Testis (tissue), 3 donors: Measurements from ENCODE around the gene CSF1R. TPM values are rescaled to one million over a fixed set of nuclear protein-coding genes. Genes with fewer than 3 reads are reported as not detected.

Source experiments
- DNase-seq: peaks from one replicate; pipeline ENCODE4 v3.0.0-alpha.2; 2019
- H3K27ac ChIP-seq, 2 donors: fragments of 200-600 bp; sonication (generic); one replicate each; pipeline ENCODE4 v1.5.1; 2019
- H3K27me3 ChIP-seq: fragments of 200-600 bp; sonication (generic); one replicate; pipeline ENCODE4 v1.5.1; 2019
- H3K36me3 ChIP-seq: fragments of 200-600 bp; sonication (generic); one replicate; pipeline ENCODE4 v1.5.1; 2017; ENCODE audit warnings: low read depth; ENCODE audit errors: missing control alignments
- H3K4me1 ChIP-seq: fragments of 200-600 bp; sonication (generic); one replicate; pipeline ENCODE4 v1.5.1; 2019
- H3K4me3 ChIP-seq, 2 donors: fragments of 200-600 bp; sonication (generic); one replicate each; pipeline ENCODE4 v1.5.1; 2017 to 2019
- H3K9me3 ChIP-seq: fragments of 200-600 bp; sonication (generic); one replicate; pipeline ENCODE4 v1.5.1; 2017
- CTCF ChIP-seq, 3 experiments: fragments of 450-650 bp in 2 of 3; fragments of 200-600 bp in 1 of 3; sonication (generic) in 1 of 3; IDR thresholded peaks; one replicate each; pipeline ENCODE4 v1.5.1; 2016 to 2019; ENCODE audit warnings: antibody characterized with exemption in 3 of 3, mild to moderate bottlenecking in 2 of 3, moderate library complexity in 1 of 3
- POLR2A ChIP-seq: fragments of 450-650 bp; IDR thresholded peaks from one replicate; pipeline ENCODE4 v1.6.1; 2017; ENCODE audit warnings: antibody characterized with exemption, mild to moderate bottlenecking, moderate library complexity
- WGBS, 2 donors: methylation state at CpG; one replicate each; pipeline ENCODE4 v1.1.5; 2018; 5-methylcytosine and 5-hydroxymethylcytosine counted together
- intact Hi-C: fragments of 100-400 bp; cut with DNase I; formaldehyde crosslinking; loops from one replicate; pipeline ENCODE4 v1.15.1; 2023; ENCODE audit warnings: low total_unique reads
- polyA plus RNA-seq: library from polyadenylated mRNA; stranded (reverse); fragments of 350-450 nt; fragmentation: Illumina TruSeq; extraction: RNeasy Lipid Tissue Mini Kit (QIAGEN cat#74804); gene quantifications from one replicate; pipeline ENCODE4 v1.2.3, GENCODE V29; 2014; ENCODE audit warnings: low read depth, low replicate concordance; ENCODE audit not compliant: insufficient read depth
- total RNA-seq, 2 donors: library from RNA; depleted of rRNA; stranded (reverse); fragments of >200 nt; gene quantifications; one replicate each; pipeline ENCODE4 v1.2.3, GENCODE V29; 2016

CSF1R gene
- total and polyA plus RNA-seq, 3 donors from 2014 or later, result 4.3 to 25.4 (median 15.7) TPM

- H3K27me3 ChIP-seq, result no peaks in the 10 kb centered on the region
- H3K36me3 ChIP-seq, result no peaks in the 10 kb centered on the region
- DNase-seq, result no peak
- TF ChIP-seq CTCF (IDR thresholded peaks at IDR 0.05) (no peak), POLR2A (no peak)
- no peaks in the 10 kb centered on the region for H3K9me3 ChIP-seq
- intact Hi-C loops, result no loop called here
- H3K4me3 ChIP-seq, result no peak overlapping the region
- H3K27ac ChIP-seq, result peak overlapping the region; percentile 18 to 76
- WGBS, 2 donors, result 83% methylated on average over 19 to 22 of the region's 22 CpGs
- peaks cover 39% of the 10 kb centered on the region for H3K4me1 ChIP-seq
Measured at GRCh38 chr5:150132740-150133139, 46.4 kb upstream of the CSF1R start.

DNA sequence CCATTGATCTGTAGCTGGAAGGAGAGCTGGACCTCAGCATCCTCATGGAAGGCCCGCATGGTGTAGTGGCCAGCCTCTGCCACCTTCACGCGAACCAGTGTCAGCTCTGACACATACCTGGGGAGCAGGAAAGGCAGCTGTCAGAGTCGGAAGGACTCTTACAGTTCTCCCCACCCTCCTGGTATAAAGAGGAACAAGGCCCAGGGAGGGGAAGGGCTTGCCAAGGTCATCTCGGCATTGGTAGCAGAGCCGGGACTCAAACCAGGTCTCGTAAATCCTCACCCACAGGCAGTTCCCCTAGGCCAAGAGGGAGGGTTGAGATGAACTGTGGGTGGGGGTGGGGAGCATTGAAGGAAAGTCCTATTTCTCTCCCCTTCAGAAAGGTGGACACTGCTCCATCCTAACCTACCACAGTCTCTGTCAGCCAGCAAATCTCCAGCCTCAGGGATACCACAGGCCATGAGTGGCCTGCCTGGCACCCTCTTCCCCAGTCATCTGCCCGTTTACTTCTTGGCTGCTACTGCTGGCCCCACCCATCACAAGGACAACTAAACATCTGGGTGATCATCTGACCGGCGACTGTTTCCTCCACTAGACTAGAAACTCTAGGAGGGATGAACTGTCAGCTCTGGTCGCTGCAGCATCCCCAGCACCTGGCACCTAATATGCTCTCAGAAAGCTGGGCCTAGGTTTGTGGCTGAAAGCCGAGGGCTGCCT, 45.8 kb upstream of the CSF1R start:
- H3K4me3 ChIP-seq, result no peak overlapping the region
- H3K27ac ChIP-seq, result peak overlapping the region; percentile 18 to 76
- intact Hi-C loops, result no loop called here
- no peaks in the 10 kb centered on the region for H3K9me3 ChIP-seq
- H3K36me3 ChIP-seq, result no peaks in the 10 kb centered on the region
- TF ChIP-seq CTCF (IDR thresholded peaks at IDR 0.05), result no peak
- no peak for TF ChIP-seq POLR2A
- no peaks in the 10 kb centered on the region for H3K27me3 ChIP-seq
- WGBS, 2 donors, result 52 to 56% methylated on average over 11 to 12 of the region's 12 CpGs
- DNase-seq, result peak; percentile 51
- H3K4me1 ChIP-seq, result peaks cover 33% of the 10 kb centered on the region

GRCh38 chr5:150131461-150131860, 45.1 kb upstream of the CSF1R start:
- no peak for DNase-seq
- Histone ChIP-seq H3K4me1 (peaks cover 27% of the 10 kb centered on the region), H3K4me3 (no peak overlapping the region), H3K27me3 (no peaks in the 10 kb centered on the region), H3K27ac (peak overlapping the region; percentile 18 to 76), H3K9me3 (no peaks in the 10 kb centered on the region), H3K36me3 (no peaks in the 10 kb centered on the region)
- intact Hi-C loops, result no loop called here
- no peak for TF ChIP-seq POLR2A
- TF ChIP-seq CTCF (IDR thresholded peaks at IDR 0.05), result no peak
- WGBS, 2 donors, result 71 to 79% methylated on average over 4 of the region's 4 CpGs

DNA sequence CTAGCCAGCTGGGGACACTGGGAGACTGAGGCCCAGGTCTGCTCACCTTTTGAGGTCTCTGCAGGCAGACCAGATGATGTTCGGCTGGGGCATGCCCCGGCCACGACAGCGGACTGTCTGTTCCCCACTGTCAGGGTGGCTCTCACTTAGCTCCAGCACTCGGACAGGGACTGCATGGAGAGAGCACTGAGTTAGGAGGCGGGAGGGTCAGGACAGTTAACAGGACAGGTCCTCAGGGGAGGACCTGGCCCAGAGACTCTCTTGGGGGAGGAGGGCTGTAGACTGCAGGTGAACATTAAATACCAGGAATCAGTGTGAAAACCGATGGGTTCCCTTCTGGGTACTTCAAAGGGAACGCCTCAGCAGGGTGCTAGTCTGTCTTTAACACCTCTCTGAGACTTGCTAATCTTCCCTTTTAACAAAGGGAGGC, 44.2 kb upstream of the CSF1R start:
- H3K9me3 ChIP-seq, result no peaks in the 10 kb centered on the region
- WGBS, 2 donors, result 72 to 84% methylated on average over 8 of the region's 8 CpGs
- H3K27me3 ChIP-seq, result no peaks in the 10 kb centered on the region
- H3K27ac ChIP-seq, result peak overlapping the region in 1 of 2 donors; percentile 76
- no peak for TF ChIP-seq POLR2A
- no peak for TF ChIP-seq CTCF (IDR thresholded peaks at IDR 0.05)
- peaks cover 27% of the 10 kb centered on the region for H3K4me1 ChIP-seq
- no peaks in the 10 kb centered on the region for H3K36me3 ChIP-seq
- no peak overlapping the region for H3K4me3 ChIP-seq
- DNase-seq, result no peak
- intact Hi-C loops, result no loop called here
